Thyroid gland (tissue), 4 donors: Measurements from ENCODE around the gene BIK.

ENCODE experiments used
- POLR2A ChIP-seq, 2 donors: fragments of 450-650 bp; IDR thresholded peaks; one replicate each; pipeline ENCODE4 v1.6.1; 2017; ENCODE audit warnings: antibody characterized with exemption in 2 of 2, mild to moderate bottlenecking in 2 of 2, moderate library complexity in 1 of 2
- TF ChIP-seq, protein P1 (sequence below), 6 experiments: fragments of 200-600 bp in 3 of 6; fragments of 450-650 bp in 3 of 6; sonication (generic) in 3 of 6; IDR thresholded peaks; one replicate each; pipeline ENCODE4 v1.5.1; 2016 to 2019; ENCODE audit warnings: antibody characterized with exemption in 6 of 6, mild to moderate bottlenecking in 2 of 6, inconsistent platforms in 1 of 6, moderate library complexity in 1 of 6

DNA sequence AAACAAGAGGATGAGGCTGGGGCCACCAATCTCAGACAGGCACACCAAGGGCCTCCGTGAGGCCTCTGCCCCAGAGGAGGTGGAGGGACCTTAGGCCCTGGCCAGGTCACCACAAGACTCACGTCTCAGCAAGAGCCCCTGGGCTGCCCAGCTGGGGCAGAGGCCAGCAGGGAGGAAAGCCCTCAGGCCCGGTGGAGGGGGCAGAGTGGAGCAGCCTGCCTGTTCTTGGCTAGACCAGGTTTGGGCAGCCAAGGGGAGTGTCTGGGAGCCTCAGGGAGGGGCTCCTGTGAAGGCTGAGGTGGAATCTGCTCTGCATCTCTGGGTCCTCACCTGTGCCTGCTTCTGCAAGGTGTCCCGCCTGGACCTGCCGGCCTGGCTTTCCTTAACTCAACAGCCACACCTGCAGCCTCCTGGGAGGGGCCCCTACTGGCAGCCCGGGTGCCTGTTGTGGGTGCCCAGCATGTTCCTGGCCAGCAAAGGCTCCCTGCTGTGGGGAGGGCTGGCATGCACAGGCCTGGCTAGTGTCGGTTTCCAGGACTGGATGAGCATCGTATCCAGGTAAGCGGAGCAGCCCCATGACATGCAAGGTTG is 64.5 kb downstream of the BIK start:
- TF ChIP-seq, protein P1, sequence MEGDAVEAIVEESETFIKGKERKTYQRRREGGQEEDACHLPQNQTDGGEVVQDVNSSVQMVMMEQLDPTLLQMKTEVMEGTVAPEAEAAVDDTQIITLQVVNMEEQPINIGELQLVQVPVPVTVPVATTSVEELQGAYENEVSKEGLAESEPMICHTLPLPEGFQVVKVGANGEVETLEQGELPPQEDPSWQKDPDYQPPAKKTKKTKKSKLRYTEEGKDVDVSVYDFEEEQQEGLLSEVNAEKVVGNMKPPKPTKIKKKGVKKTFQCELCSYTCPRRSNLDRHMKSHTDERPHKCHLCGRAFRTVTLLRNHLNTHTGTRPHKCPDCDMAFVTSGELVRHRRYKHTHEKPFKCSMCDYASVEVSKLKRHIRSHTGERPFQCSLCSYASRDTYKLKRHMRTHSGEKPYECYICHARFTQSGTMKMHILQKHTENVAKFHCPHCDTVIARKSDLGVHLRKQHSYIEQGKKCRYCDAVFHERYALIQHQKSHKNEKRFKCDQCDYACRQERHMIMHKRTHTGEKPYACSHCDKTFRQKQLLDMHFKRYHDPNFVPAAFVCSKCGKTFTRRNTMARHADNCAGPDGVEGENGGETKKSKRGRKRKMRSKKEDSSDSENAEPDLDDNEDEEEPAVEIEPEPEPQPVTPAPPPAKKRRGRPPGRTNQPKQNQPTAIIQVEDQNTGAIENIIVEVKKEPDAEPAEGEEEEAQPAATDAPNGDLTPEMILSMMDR (IDR thresholded peaks at IDR 0.05), result no peak
- TF ChIP-seq POLR2A (IDR thresholded peaks at IDR 0.05), result no peak
